ENCODE results near the gene RC3H1. TPM values are rescaled to one million over a fixed set of nuclear protein-coding genes. Genes with fewer than 3 reads are reported as not detected.

Gene RC3H1
- total and polyA plus RNA-seq, 9 of the 15 experiments (the other 6 are each of a cell fraction or from before 2014, with no cell fraction given), result 2.4 to 31.7 (median 12.4) TPM

DNA sequence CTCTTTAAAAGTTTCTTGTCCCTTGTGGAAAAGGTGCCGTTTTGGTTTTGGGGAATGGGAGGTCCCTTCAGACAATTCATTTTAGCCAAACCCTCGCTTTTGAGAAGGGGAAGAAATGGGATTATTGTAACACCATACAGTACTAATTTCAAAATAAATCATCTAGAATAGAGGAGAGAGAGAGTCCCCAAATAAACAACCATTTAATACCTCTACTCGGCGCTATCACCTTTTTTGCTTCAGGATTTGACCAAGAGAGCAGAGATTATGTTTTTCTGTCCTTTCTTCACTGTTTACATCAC lies 770 bp upstream of the RC3H1 start:
- H3K27ac ChIP-seq (ENCODE audit: extremely low read depth, low read depth, low read length), result peak overlapping the region; percentile 88
- peaks cover 14% of the 10 kb centered on the region; the same call in 2 of the 3 replicates for H3K36me3 ChIP-seq (ENCODE audit: control insufficient read depth, insufficient read depth, low read length)
- H3K4me3 ChIP-seq, result peak overlapping the region; percentile 88
- H3K4me2 ChIP-seq (ENCODE audit: insufficient read depth, low read length), result peak overlapping the region; percentile 84
- peaks cover 14 to 17% of the 10 kb centered on the region in 2 experiments; a peak in 3 of 5 replicates for H3K4me1 ChIP-seq (replicated peaks in 1 of 2; ENCODE audit: control insufficient read depth in 2 of 2, insufficient read depth in 2 of 2, low read length in 2 of 2)
- peaks cover 46% of the 10 kb centered on the region for H3K79me2 ChIP-seq (ENCODE audit: control insufficient read depth, insufficient read depth, low read length)
- POLR2A ChIA-PET, result interaction anchor here (0.6 to 2.2 kb wide), 15 partner anchors 10 to 593 kb away, joined by 3 to 19 read pairs (median 4); no protein-coding TSS in a partner anchor
- ATAC-seq (no peak), FAIRE-seq (no peak), DNase-seq (ENCODE audit: extremely low read depth in 1 of 4, low spot score in 3 of 4) (no peak)
- 3% methylated on average over 4 of the region's 4 CpGs for WGBS (ENCODE audit: insufficient coverage, low coverage, missing lambda C conversion rate)
- peak overlapping the region; percentile 95 for H2AFZ ChIP-seq (ENCODE audit: low read depth, low read length)
- H4K20me1 ChIP-seq (replicated peaks; ENCODE audit: control insufficient read depth, insufficient read depth, low read length), result peaks cover 15% of the 10 kb centered on the region; the same call in 1 of the 2 replicates
- intact Hi-C loops (cut with micrococcal nuclease), result loop anchor here (5.0 kb wide), 3 partner anchors 44 to 151 kb away; partner anchors contain the start of gene RABGAP1L
- no TSS peak for BruUV-seq (replicated peaks)
- peak overlapping the region; percentile 90 to 99; a peak in 3 of 4 replicates for H3K9ac ChIP-seq (ENCODE audit: insufficient read depth in 1 of 2, low read depth in 2 of 2, low read length in 2 of 2)
- CTCF ChIA-PET (ENCODE audit: low intra/inter-chr PET ratio), result no interaction called here
- no peaks in the 10 kb centered on the region for H3K9me1 ChIP-seq (ENCODE audit: control insufficient read depth, insufficient read depth, low read length)
- in situ Hi-C loops (cut with MboI), result no loop called here
- no peaks in the 10 kb centered on the region for H3K27me3 ChIP-seq (ENCODE audit: control insufficient read depth in 2 of 2, insufficient read depth in 2 of 2, low read length in 2 of 2)
- no peaks in the 10 kb centered on the region for H3K9me3 ChIP-seq (replicated peaks; ENCODE audit: control insufficient read depth, insufficient read depth, low read depth, low read length)
- TF ChIP-seq, protein P1, sequence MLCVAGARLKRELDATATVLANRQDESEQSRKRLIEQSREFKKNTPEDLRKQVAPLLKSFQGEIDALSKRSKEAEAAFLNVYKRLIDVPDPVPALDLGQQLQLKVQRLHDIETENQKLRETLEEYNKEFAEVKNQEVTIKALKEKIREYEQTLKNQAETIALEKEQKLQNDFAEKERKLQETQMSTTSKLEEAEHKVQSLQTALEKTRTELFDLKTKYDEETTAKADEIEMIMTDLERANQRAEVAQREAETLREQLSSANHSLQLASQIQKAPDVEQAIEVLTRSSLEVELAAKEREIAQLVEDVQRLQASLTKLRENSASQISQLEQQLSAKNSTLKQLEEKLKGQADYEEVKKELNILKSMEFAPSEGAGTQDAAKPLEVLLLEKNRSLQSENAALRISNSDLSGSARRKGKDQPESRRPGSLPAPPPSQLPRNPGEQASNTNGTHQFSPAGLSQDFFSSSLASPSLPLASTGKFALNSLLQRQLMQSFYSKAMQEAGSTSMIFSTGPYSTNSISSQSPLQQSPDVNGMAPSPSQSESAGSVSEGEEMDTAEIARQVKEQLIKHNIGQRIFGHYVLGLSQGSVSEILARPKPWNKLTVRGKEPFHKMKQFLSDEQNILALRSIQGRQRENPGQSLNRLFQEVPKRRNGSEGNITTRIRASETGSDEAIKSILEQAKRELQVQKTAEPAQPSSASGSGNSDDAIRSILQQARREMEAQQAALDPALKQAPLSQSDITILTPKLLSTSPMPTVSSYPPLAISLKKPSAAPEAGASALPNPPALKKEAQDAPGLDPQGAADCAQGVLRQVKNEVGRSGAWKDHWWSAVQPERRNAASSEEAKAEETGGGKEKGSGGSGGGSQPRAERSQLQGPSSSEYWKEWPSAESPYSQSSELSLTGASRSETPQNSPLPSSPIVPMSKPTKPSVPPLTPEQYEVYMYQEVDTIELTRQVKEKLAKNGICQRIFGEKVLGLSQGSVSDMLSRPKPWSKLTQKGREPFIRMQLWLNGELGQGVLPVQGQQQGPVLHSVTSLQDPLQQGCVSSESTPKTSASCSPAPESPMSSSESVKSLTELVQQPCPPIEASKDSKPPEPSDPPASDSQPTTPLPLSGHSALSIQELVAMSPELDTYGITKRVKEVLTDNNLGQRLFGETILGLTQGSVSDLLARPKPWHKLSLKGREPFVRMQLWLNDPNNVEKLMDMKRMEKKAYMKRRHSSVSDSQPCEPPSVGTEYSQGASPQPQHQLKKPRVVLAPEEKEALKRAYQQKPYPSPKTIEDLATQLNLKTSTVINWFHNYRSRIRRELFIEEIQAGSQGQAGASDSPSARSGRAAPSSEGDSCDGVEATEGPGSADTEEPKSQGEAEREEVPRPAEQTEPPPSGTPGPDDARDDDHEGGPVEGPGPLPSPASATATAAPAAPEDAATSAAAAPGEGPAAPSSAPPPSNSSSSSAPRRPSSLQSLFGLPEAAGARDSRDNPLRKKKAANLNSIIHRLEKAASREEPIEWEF (CRISPR knock-in tag; IDR thresholded peaks at IDR 0.05), result 0 out of 2 replicates have a peak, but pooled peaks have one; percentile 54
- TF ChIP-seq IRF2 (CRISPR knock-in tag; IDR thresholded peaks at IDR 0.05) (no peak), MYNN (IDR thresholded peaks at IDR 0.05) (no peak), MYNN (CRISPR knock-in tag; IDR thresholded peaks at IDR 0.05) (no peak), ZNF644 (tag; IDR thresholded peaks at IDR 0.05; ENCODE audit: low read depth) (0 out of 2 replicates have a peak, but pooled peaks have one; percentile 25), ZNF197 (CRISPR knock-in tag; IDR thresholded peaks at IDR 0.05; ENCODE audit: low read depth) (peak; percentile 30; the same call in 1 of the 2 replicates), ZNF584 (CRISPR knock-in tag; IDR thresholded peaks at IDR 0.05; ENCODE audit: low read depth) (0 out of 2 replicates have a peak, but pooled peaks have one; percentile 67), SMARCC2 (IDR thresholded peaks at IDR 0.05; ENCODE audit: low read depth) (0 out of 2 replicates have a peak, but pooled peaks have one; percentile 6), GABPB2 (CRISPR knock-in tag; conservative IDR thresholded peaks at IDR 0.05) (no peak)
- TF ChIP-seq, protein P2, sequence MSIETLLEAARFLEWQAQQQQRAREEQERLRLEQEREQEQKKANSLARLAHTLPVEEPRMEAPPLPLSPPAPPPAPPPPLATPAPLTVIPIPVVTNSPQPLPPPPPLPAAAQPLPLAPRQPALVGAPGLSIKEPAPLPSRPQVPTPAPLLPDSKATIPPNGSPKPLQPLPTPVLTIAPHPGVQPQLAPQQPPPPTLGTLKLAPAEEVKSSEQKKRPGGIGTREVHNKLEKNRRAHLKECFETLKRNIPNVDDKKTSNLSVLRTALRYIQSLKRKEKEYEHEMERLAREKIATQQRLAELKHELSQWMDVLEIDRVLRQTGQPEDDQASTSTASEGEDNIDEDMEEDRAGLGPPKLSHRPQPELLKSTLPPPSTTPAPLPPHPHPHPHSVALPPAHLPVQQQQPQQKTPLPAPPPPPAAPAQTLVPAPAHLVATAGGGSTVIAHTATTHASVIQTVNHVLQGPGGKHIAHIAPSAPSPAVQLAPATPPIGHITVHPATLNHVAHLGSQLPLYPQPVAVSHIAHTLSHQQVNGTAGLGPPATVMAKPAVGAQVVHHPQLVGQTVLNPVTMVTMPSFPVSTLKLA (conservative IDR thresholded peaks at IDR 0.05), result peak in 1 of 2 experiments; percentile 14; a peak in 1 of 4 replicates
- TF ChIP-seq, protein P3, sequence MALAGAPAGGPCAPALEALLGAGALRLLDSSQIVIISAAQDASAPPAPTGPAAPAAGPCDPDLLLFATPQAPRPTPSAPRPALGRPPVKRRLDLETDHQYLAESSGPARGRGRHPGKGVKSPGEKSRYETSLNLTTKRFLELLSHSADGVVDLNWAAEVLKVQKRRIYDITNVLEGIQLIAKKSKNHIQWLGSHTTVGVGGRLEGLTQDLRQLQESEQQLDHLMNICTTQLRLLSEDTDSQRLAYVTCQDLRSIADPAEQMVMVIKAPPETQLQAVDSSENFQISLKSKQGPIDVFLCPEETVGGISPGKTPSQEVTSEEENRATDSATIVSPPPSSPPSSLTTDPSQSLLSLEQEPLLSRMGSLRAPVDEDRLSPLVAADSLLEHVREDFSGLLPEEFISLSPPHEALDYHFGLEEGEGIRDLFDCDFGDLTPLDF (CRISPR knock-in tag; IDR thresholded peaks at IDR 0.05), result peak; percentile 69; the same call in 1 of the 2 replicates
- TF ChIP-seq, protein P4, sequence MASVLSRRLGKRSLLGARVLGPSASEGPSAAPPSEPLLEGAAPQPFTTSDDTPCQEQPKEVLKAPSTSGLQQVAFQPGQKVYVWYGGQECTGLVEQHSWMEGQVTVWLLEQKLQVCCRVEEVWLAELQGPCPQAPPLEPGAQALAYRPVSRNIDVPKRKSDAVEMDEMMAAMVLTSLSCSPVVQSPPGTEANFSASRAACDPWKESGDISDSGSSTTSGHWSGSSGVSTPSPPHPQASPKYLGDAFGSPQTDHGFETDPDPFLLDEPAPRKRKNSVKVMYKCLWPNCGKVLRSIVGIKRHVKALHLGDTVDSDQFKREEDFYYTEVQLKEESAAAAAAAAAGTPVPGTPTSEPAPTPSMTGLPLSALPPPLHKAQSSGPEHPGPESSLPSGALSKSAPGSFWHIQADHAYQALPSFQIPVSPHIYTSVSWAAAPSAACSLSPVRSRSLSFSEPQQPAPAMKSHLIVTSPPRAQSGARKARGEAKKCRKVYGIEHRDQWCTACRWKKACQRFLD (CRISPR knock-in tag; IDR thresholded peaks at IDR 0.05), result peak; percentile 4; the same call in 1 of the 2 replicates

Measured in K562 (cell line).